Panc1 (cell line): ENCODE measurements around the gene SUPT3H. TPM values are rescaled to one million over a fixed set of nuclear protein-coding genes. Genes with fewer than 3 reads are reported as not detected.

Experiments used
- ATAC-seq: fragments of 200-7000 bp; cut with Tn5 transposase; 2 replicates; pipeline ENCODE4 v1.9.1; 2020; ENCODE audit warnings: mild to moderate bottlenecking, moderate library complexity
- BruUV-seq: library from RNA; stranded (reverse); fragments of 400-500 nt; replicated peaks from 2 replicates; lab custom pipeline; 2021; lab: Mats Ljungman, UMichigan
- CTCF ChIA-PET: fragments of 300-600 bp; sonication (Branson Sonifier 250); formaldehyde crosslinking; loops from one replicate; lab custom pipeline; 2022; ENCODE audit warnings: antibody characterized with exemption; lab: Charles Lee
- POLR2A ChIA-PET: fragments of 300-600 bp; sonication (Branson Sonifier 250); formaldehyde crosslinking; loops from one replicate; lab custom pipeline; 2022; ENCODE audit warnings: antibody characterized with exemption; lab: Charles Lee
- DNase-seq: peaks from one replicate; pipeline ENCODE4 v3.0.0-alpha.2; 2010; ENCODE audit warnings: low read depth, low spot score
- H3K27ac ChIP-seq: 2 replicates; pipeline ENCODE4 v1.5.1; 2011; ENCODE audit warnings: mild to moderate bottlenecking, low read length, inconsistent platforms
- H3K27me3 ChIP-seq: fragments of 200-500 bp; sonication (Bioruptor generic); 2 replicates; pipeline ENCODE4 v1.6.0; 2014; ENCODE audit warnings: low read length, inconsistent platforms; ENCODE audit not compliant: control insufficient read depth, insufficient read depth
- H3K36me3 ChIP-seq: fragments of 200-500 bp; sonication (Bioruptor generic); 2 replicates; pipeline ENCODE4 v1.5.1; 2014; ENCODE audit warnings: inconsistent platforms, mild to moderate bottlenecking, low read length, moderate library complexity; ENCODE audit not compliant: control insufficient read depth, insufficient read depth
- H3K4me1 ChIP-seq: 2 replicates; pipeline ENCODE4 v1.5.1; 2011; ENCODE audit warnings: inconsistent platforms, mild to moderate bottlenecking, low read length, moderate library complexity; ENCODE audit not compliant: control insufficient read depth, insufficient read depth
- H3K4me3 ChIP-seq, 2 experiments: 2 replicates each; pipeline ENCODE4 v1.5.1; 2011 to 2012; ENCODE audit warnings: low read depth in 2 of 2, low read length in 2 of 2, mild to moderate bottlenecking in 2 of 2, inconsistent platforms in 1 of 2, moderate library complexity in 1 of 2
- H3K9me3 ChIP-seq: fragments of 200-500 bp; sonication (Bioruptor generic); 2 replicates; pipeline ENCODE4 v1.5.1; 2014; ENCODE audit warnings: low read depth, mild to moderate bottlenecking, inconsistent platforms, low read length, moderate library complexity; ENCODE audit not compliant: control insufficient read depth, insufficient read depth
- CTCF ChIP-seq: fragments of 450-650 bp; IDR thresholded peaks from 2 replicates; pipeline ENCODE4 v1.5.1; 2017; ENCODE audit warnings: mild to moderate bottlenecking
- POLR2AphosphoS5 ChIP-seq: IDR thresholded peaks from 2 replicates; pipeline ENCODE4 v1.6.1; 2012; ENCODE audit warnings: mild to moderate bottlenecking, low read depth, low read length, moderate library complexity
- REST ChIP-seq, 2 experiments: IDR thresholded peaks; 2 replicates each; pipeline ENCODE4 v1.6.1; 2011 to 2012; ENCODE audit warnings: low read depth in 2 of 2, control low read depth in 1 of 2, low read length in 1 of 2, mild to moderate bottlenecking in 1 of 2, moderate library complexity in 1 of 2; ENCODE audit not compliant: insufficient read depth in 1 of 2
- SIN3A ChIP-seq: IDR thresholded peaks from 2 replicates; pipeline ENCODE4 v1.6.1; 2012; ENCODE audit warnings: low read depth, mild to moderate bottlenecking, low read length, moderate library complexity, borderline replicate concordance; ENCODE audit not compliant: insufficient read depth
- TCF7L2 ChIP-seq: IDR thresholded peaks from 2 replicates; pipeline ENCODE4 v1.6.1; 2011; ENCODE audit warnings: mild to moderate bottlenecking, low read depth, low read length, inconsistent platforms
- in situ Hi-C: cut with HindIII; loops from 2 replicates; pipeline ENCODE4 v1.10.0; 2016; ENCODE audit warnings: low sequenced_read_pairs, low pct_unique_long_range_greater_than_20kb
- intact Hi-C: fragments of 100-400 bp; cut with micrococcal nuclease; formaldehyde crosslinking; loops from one replicate; pipeline ENCODE4 v1.10.0; 2022; ENCODE audit not compliant: unreplicated experiment
- total RNA-seq: library from RNA; stranded (reverse); gene quantifications from one replicate; pipeline ENCODE4 v1.2.1, GENCODE V29; 2021; ENCODE audit not compliant: unreplicated experiment

Gene SUPT3H
- total RNA-seq, 1 experiment from 2014 or later: 11.0 TPM

- H3K36me3 ChIP-seq: no peaks in the 10 kb centered on the region
- in situ Hi-C loops: no loop called here
- H3K27ac ChIP-seq: no peak overlapping the region
- TF ChIP-seq TCF7L2 (no peak), CTCF (no peak), SIN3A (no peak), POLR2AphosphoS5 (no peak), REST (IDR thresholded peaks at IDR 0.05; ENCODE audit: insufficient read depth in 1 of 2, low read depth in 2 of 2, low read length in 1 of 2) (no peak)
- CTCF ChIA-PET: no interaction called here
- no peaks in the 10 kb centered on the region for H3K27me3 ChIP-seq
- H3K4me1 ChIP-seq: no peaks in the 10 kb centered on the region
- ATAC-seq: no peak
- intact Hi-C loops: no loop called here
- no peaks in the 10 kb centered on the region for H3K9me3 ChIP-seq
- H3K4me3 ChIP-seq: no peak overlapping the region
- POLR2A ChIA-PET: no interaction called here
- BruUV-seq: no TSS peak
- DNase-seq: no peak
Observed at GRCh38 chr6:45047573-45047972, 330.2 kb downstream of the SUPT3H start.

- no TSS peak for BruUV-seq
- in situ Hi-C loops: no loop called here
- DNase-seq (no peak), ATAC-seq (no peak)
- Histone ChIP-seq H3K27ac (no peak overlapping the region), H3K36me3 (no peaks in the 10 kb centered on the region), H3K4me3 (no peak overlapping the region), H3K9me3 (no peaks in the 10 kb centered on the region), H3K27me3 (no peaks in the 10 kb centered on the region), H3K4me1 (no peaks in the 10 kb centered on the region)
- TF ChIP-seq TCF7L2: no peak
- no peak for TF ChIP-seq POLR2AphosphoS5
- no peak for TF ChIP-seq CTCF
- no peak for TF ChIP-seq SIN3A
- TF ChIP-seq REST (IDR thresholded peaks at IDR 0.05; ENCODE audit: insufficient read depth in 1 of 2, low read depth in 2 of 2, low read length in 1 of 2): no peak
- intact Hi-C loops: no loop called here
- ChIA-PET POLR2A (no interaction called here), CTCF (no interaction called here)
Observed at GRCh38 chr6:45045253-45045601, 332.5 kb downstream of the SUPT3H start.
